Caco-2 (cell line): ENCODE results near the gene SS18L1. TPM values are rescaled to one million over a fixed set of nuclear protein-coding genes. Genes with fewer than 3 reads are reported as not detected.

Experiments
- BruUV-seq: library from RNA; stranded (reverse); fragments of 400-500 nt; replicated peaks from 2 replicates; lab custom pipeline; 2021; lab: Mats Ljungman, UMichigan
- CTCF ChIA-PET: fragments of 300-600 bp; sonication (Branson Sonifier 250); formaldehyde crosslinking; loops from one replicate; lab custom pipeline; 2022; ENCODE audit warnings: antibody characterized with exemption; lab: Charles Lee
- POLR2A ChIA-PET: fragments of 300-600 bp; sonication (Branson Sonifier 250); formaldehyde crosslinking; loops from one replicate; lab custom pipeline; 2022; ENCODE audit warnings: antibody characterized with exemption; lab: Charles Lee
- DNase-seq, 2 experiments: peaks; one replicate each; pipeline versions ENCODE4 v3.0.0 to v3.0.0-alpha.2; 2020 to 2022
- H3K27me3 ChIP-seq: replicated peaks from 2 replicates; pipeline ENCODE4 v1.6.0; 2011; ENCODE audit warnings: low read length; ENCODE audit not compliant: control insufficient read depth, insufficient read depth
- H3K36me3 ChIP-seq: 2 replicates; pipeline ENCODE4 v1.5.1; 2011; ENCODE audit warnings: low read length; ENCODE audit not compliant: control insufficient read depth, insufficient read depth
- H3K4me1 ChIP-seq: fragments of 250-450 bp; sonication (Bioruptor Pico); 2 replicates; pipeline ENCODE4 v1.5.1; 2020; ENCODE audit warnings: mild to moderate bottlenecking
- H3K4me3 ChIP-seq: 2 replicates; pipeline ENCODE4 v1.5.1; 2011; ENCODE audit warnings: low read depth, mild to moderate bottlenecking, control low read depth, low read length
- H3K9me3 ChIP-seq: fragments of 250-450 bp; sonication (Bioruptor Pico); 2 replicates; pipeline ENCODE4 v1.5.1; 2020; ENCODE audit warnings: mild to moderate bottlenecking, moderate library complexity
- H3K27ac Mint-ChIP-seq: one replicate; pipeline ENCODE4 v1.8.0; 2022; ENCODE audit warnings: mixed read lengths; ENCODE audit not compliant: unreplicated experiment
- H3K27me3 Mint-ChIP-seq: one replicate; pipeline ENCODE4 v1.8.0; 2022; ENCODE audit warnings: mixed read lengths; ENCODE audit not compliant: insufficient read depth, unreplicated experiment
- H3K36me3 Mint-ChIP-seq: one replicate; pipeline ENCODE4 v1.8.0; 2022; ENCODE audit warnings: mild to moderate bottlenecking, mixed read lengths; ENCODE audit not compliant: insufficient read depth, unreplicated experiment
- H3K4me1 Mint-ChIP-seq: one replicate; pipeline ENCODE4 v1.8.0; 2022; ENCODE audit warnings: low read depth, mixed read lengths; ENCODE audit not compliant: unreplicated experiment
- H3K4me3 Mint-ChIP-seq: one replicate; pipeline ENCODE4 v1.8.0; 2022; ENCODE audit warnings: mild to moderate bottlenecking, moderate library complexity, mixed read lengths; ENCODE audit not compliant: unreplicated experiment
- H3K9me3 Mint-ChIP-seq: one replicate; pipeline ENCODE4 v1.8.0; 2022; ENCODE audit warnings: mixed read lengths; ENCODE audit not compliant: unreplicated experiment
- intact Hi-C: fragments of 100-400 bp; cut with micrococcal nuclease; formaldehyde crosslinking; loops from one replicate; pipeline ENCODE4 v1.10.0; 2022; ENCODE audit not compliant: unreplicated experiment
- total RNA-seq: library from RNA; stranded (reverse); gene quantifications from 2 replicates; pipeline ENCODE4 v1.2.3, GENCODE V29; 2022
- TF ChIP-seq, protein P1 (sequence below), 2 experiments: fragments of 200-600 bp in 1 of 2; IDR thresholded peaks; 1 replicate in 1 of 2; 2 replicates in 1 of 2; pipeline versions ENCODE4 v1.5.1 to v1.8.0; 2011 to 2022; ENCODE audit warnings: antibody characterized with exemption in 1 of 2, control low read depth in 1 of 2, inconsistent platforms in 1 of 2, low read depth in 1 of 2, low read length in 1 of 2, mild to moderate bottlenecking in 1 of 2, moderate library complexity in 1 of 2; ENCODE audit not compliant: insufficient read depth in 1 of 2, severe bottlenecking in 1 of 2, unreplicated experiment in 1 of 2

SS18L1 gene
- total RNA-seq, 1 experiment from 2014 or later, result 46.4 TPM

DNA sequence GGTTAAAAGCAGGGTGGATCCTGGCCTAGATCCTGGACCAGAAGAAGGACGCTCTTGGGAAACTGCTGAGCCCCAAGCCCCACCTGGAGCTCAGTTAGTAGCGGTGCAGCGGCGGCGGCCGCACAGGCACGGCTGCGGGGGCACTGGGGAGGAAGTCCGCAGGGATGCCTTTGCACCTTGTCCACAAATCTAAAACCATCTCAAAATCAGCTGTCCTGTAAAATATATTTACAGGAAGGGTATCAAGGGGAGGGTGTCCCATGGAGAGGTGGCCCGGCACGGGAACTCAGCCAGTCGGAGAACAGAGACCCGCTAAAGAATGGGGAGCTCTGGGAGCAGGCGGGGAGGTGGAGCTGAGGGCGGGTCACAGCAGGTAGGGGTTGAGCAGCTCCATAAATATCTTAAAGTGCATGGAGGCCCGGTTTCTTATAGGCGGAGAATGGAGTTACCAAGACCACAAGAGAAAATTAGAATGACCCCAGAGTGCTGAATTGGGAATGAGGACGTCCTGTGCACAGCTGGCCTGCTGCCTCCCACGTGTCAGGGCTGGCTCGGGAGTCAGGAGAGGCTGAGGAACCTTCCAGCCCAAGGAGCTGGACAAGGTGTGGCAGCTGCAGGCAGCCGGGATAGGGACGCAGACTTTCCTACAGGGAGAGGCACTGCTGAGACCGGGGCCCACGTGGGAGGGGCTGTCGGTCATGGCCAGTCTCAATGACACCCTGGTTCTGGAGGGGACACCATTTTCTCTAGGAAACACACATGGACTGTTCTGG, 47.3 kb downstream of the SS18L1 start:
- POLR2A ChIA-PET, result no interaction called here

DNA sequence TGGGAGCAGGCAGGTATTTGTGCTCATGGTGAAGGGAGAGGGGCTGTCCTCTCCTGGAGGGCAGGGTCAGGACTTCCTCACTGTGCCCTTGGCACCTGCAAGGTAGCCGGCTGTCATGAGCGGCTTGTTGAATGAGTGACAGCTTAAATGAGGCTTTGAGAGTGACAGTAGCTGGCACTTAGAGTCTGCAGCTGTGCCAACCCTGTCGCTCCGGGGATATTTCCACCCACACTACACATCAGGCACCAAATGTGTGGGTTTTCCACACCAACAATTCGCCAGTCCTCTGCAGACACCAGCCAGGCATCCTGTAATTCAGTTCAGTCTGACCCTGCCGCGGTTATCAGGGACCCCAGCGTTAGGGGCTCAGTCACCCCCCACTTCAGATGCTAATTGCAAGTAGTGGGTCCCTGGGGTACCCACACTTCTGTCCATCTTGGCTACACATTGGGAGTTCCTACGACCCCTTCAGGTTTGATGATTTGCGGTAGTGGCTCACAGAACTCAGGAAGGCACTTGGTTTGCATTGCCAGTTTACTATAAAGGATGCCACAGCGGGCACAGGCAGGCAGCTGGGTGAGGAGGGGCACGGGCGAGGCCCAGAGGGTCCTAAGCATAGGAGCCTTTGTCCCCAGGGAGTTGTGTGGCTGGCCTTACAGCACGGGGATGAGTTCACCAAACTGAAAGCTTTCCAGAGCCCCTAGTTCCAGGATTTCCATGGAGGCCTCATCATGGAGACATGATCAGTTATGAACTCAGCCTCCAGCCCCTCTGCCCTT, 48.4 kb downstream of the SS18L1 start:
- TF ChIP-seq, protein P1, sequence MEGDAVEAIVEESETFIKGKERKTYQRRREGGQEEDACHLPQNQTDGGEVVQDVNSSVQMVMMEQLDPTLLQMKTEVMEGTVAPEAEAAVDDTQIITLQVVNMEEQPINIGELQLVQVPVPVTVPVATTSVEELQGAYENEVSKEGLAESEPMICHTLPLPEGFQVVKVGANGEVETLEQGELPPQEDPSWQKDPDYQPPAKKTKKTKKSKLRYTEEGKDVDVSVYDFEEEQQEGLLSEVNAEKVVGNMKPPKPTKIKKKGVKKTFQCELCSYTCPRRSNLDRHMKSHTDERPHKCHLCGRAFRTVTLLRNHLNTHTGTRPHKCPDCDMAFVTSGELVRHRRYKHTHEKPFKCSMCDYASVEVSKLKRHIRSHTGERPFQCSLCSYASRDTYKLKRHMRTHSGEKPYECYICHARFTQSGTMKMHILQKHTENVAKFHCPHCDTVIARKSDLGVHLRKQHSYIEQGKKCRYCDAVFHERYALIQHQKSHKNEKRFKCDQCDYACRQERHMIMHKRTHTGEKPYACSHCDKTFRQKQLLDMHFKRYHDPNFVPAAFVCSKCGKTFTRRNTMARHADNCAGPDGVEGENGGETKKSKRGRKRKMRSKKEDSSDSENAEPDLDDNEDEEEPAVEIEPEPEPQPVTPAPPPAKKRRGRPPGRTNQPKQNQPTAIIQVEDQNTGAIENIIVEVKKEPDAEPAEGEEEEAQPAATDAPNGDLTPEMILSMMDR (IDR thresholded peaks at IDR 0.05; ENCODE audit: insufficient read depth in 1 of 2, low read depth in 1 of 2, low read length in 1 of 2, severe bottlenecking in 1 of 2, unreplicated experiment in 1 of 2), result no peak
- Mint-ChIP-seq H3K36me3 (peaks cover 52% of the 10 kb centered on the region), H3K27ac (no peak overlapping the region), H3K27me3 (no peaks in the 10 kb centered on the region), H3K9me3 (no peaks in the 10 kb centered on the region), H3K4me3 (no peak overlapping the region), H3K4me1 (peaks cover 9% of the 10 kb centered on the region)
- Histone ChIP-seq H3K36me3 (peaks cover 2% of the 10 kb centered on the region; the same call in 1 of the 2 replicates), H3K27me3 (no peaks in the 10 kb centered on the region), H3K4me3 (no peak overlapping the region), H3K4me1 (peaks cover 11% of the 10 kb centered on the region), H3K9me3 (no peaks in the 10 kb centered on the region)
- BruUV-seq, result no TSS peak
- POLR2A ChIA-PET, result no interaction called here
- DNase-seq, result no peak
- intact Hi-C loops, result no loop called here
- CTCF ChIA-PET, result no interaction called here

More for the DNA sequence above, 47.3 kb downstream of the SS18L1 start:
- H3K36me3 ChIP-seq, result peaks cover under 1% of the 10 kb centered on the region; the same call in 1 of the 2 replicates
- Mint-ChIP-seq H3K36me3 (peaks cover 47% of the 10 kb centered on the region), H3K27ac (no peak overlapping the region), H3K4me3 (no peak overlapping the region), H3K27me3 (no peaks in the 10 kb centered on the region), H3K4me1 (peaks cover 13% of the 10 kb centered on the region), H3K9me3 (no peaks in the 10 kb centered on the region)
- no peak for DNase-seq
- TF ChIP-seq, protein P1 (IDR thresholded peaks at IDR 0.05; ENCODE audit: insufficient read depth in 1 of 2, low read depth in 1 of 2, low read length in 1 of 2, severe bottlenecking in 1 of 2, unreplicated experiment in 1 of 2), result peak in 1 of 2 experiments; percentile 10
- intact Hi-C loops, result no loop called here
- CTCF ChIA-PET, result no interaction called here
- BruUV-seq, result no TSS peak
- no peaks in the 10 kb centered on the region for H3K27me3 ChIP-seq
- H3K9me3 ChIP-seq, result no peaks in the 10 kb centered on the region
- peaks cover 15% of the 10 kb centered on the region for H3K4me1 ChIP-seq
- no peak overlapping the region for H3K4me3 ChIP-seq

DNA sequence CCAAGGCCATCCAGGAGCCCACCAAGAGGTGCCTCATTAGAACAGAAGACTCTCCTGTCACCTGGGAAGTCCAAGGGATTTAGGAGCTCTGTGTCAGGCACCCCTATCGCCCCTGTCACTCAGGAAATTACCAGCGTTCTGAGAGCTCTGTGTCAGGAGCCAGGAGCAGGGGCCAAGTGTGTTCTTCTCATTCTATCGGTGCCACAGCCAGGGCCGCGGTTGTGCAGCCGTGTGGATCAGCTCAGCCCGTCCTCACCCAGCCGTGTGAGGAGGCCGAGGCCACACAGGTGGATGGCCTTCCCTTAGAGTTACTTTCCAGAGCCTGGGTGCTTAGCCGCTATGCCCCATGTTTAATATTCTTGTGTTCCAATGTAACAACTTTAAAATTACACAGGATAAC, 49.1 kb downstream of the SS18L1 start:
- no peak overlapping the region for H3K4me3 ChIP-seq
- Mint-ChIP-seq H3K36me3 (peaks cover 58% of the 10 kb centered on the region), H3K27ac (no peak overlapping the region), H3K4me3 (no peak overlapping the region), H3K4me1 (peaks cover 4% of the 10 kb centered on the region), H3K27me3 (no peaks in the 10 kb centered on the region), H3K9me3 (no peaks in the 10 kb centered on the region)
- intact Hi-C loops, result no loop called here
- DNase-seq, result no peak
- peaks cover 5% of the 10 kb centered on the region; the same call in 1 of the 2 replicates for H3K4me1 ChIP-seq
- H3K27me3 ChIP-seq, result no peaks in the 10 kb centered on the region
- POLR2A ChIA-PET, result no interaction called here
- no peaks in the 10 kb centered on the region for H3K9me3 ChIP-seq
- H3K36me3 ChIP-seq, result peaks cover 2% of the 10 kb centered on the region; the same call in 1 of the 2 replicates
- TF ChIP-seq, protein P1 (IDR thresholded peaks at IDR 0.05; ENCODE audit: insufficient read depth in 1 of 2, low read depth in 1 of 2, low read length in 1 of 2, severe bottlenecking in 1 of 2, unreplicated experiment in 1 of 2), result no peak
- no TSS peak for BruUV-seq
- CTCF ChIA-PET, result no interaction called here
